ENCODE results near the gene NMNAT2. TPM values are rescaled to one million over a fixed set of nuclear protein-coding genes. Genes with fewer than 3 reads are reported as not detected.
A peak's percentile ranks its signal among the peaks of the same experiment; 100 is the strongest.

Gene NMNAT2
- total and polyA plus RNA-seq, 2 donors: 0.23 to 0.28 TPM

- 80% methylated on average over 7 of the region's 7 CpGs for WGBS
- H3K9me3 ChIP-seq (ENCODE audit: control insufficient read depth in 2 of 2, insufficient read depth in 1 of 2, low read length in 1 of 2): no peaks in the 10 kb centered on the region
- no peak for DNase-seq (ENCODE audit: low read depth in 6 of 9, low spot score in 9 of 9)
- H3K4me1 ChIP-seq (ENCODE audit: control insufficient read depth in 2 of 2, insufficient read depth in 2 of 2, low read length in 2 of 2): peaks cover 0 to 3% of the 10 kb centered on the region in 2 donors
- peak overlapping the region in 1 of 2 donors; percentile 25 for H3K27ac ChIP-seq (ENCODE audit: low read depth in 1 of 2, low read length in 1 of 2)
- H3K4me3 ChIP-seq (ENCODE audit: low read length in 2 of 2): no peak overlapping the region
- H3K27me3 ChIP-seq (ENCODE audit: control insufficient read depth in 2 of 2, insufficient read depth in 1 of 2, low read length in 1 of 2): peaks cover 0 to 2% of the 10 kb centered on the region in 2 donors
- H3K36me3 ChIP-seq (ENCODE audit: control insufficient read depth in 2 of 2, insufficient read depth in 2 of 2, low read length in 1 of 2): no peaks in the 10 kb centered on the region
Observed at GRCh38 chr1:183267646-183268431, 150.3 kb downstream of the NMNAT2 start.

DNA sequence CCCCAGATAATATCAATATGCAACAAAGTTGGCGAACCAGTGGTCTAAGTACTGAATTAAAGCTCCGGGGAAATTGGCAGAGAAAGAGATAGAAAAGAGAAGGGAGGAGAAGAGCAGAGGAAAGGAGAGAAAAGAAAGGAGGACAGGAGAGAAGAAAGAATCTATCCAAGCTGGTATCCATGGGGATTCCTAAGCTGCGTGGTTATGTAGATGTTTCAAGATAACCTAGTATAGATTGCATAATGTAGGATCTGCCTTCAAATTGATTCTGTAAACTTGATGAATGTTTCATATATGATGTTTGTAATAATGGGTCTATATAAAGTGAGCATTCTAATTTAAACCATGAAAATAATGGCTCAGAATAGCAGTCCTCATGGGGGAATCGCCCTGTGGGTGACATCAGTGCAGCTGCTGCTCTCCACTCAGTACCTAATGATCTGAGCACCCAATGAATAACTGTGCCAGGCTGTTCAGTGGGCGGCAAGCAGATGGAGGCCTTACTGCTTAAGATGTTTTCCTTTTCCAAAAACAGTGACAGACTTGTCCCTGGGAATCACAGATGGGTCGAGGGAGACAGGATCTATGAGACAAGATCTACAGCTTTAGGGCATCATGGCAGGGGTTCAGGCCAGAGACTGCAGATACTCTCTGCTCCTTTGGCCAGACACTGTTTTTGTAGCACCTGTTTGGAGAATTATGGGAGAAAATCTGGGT, 154.1 kb downstream of the NMNAT2 start:
- Histone ChIP-seq H3K4me1 (ENCODE audit: control insufficient read depth in 2 of 2, insufficient read depth in 2 of 2, low read length in 2 of 2) (peaks cover 0 to 3% of the 10 kb centered on the region in 2 donors), H3K27ac (ENCODE audit: low read depth in 1 of 2, low read length in 1 of 2) (no peak overlapping the region), H3K9me3 (ENCODE audit: control insufficient read depth in 2 of 2, insufficient read depth in 1 of 2, low read length in 1 of 2) (no peaks in the 10 kb centered on the region), H3K36me3 (ENCODE audit: control insufficient read depth in 2 of 2, insufficient read depth in 2 of 2, low read length in 1 of 2) (no peaks in the 10 kb centered on the region), H3K27me3 (ENCODE audit: control insufficient read depth in 2 of 2, insufficient read depth in 1 of 2, low read length in 1 of 2) (peaks cover 0 to 2% of the 10 kb centered on the region in 2 donors), H3K4me3 (ENCODE audit: low read length in 2 of 2) (no peak overlapping the region)
- DNase-seq (ENCODE audit: low read depth in 6 of 9, low spot score in 9 of 9): no peak
- WGBS: 78% methylated on average over 6 of the region's 6 CpGs

DNA sequence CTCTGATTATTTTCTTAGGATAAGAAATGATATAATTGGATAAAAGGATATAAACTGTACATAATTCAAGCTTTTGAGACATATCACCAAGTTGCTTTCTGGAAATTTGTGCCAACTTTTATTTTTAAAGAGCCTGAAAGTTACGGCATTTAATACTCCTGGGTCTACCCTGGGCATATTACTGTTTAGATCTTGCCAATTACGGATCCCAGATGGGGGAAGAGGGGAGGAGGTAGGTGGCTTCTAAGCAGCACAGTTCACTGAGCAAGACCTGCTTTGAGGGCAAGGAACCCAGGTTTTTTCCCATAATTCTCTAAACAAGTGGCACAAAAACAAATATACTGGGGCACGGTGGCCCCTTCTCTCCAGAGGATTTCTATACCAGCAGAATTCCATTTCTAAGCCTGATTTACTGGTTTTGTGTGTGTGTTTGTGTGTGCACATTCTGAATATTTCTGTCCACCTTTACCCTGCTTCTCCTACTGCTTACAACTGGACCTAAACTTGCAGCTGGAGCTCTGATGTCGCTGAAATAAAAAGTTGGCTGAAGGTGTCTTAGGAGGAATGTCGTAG, 155.5 kb downstream of the NMNAT2 start:
- H3K9me3 ChIP-seq (ENCODE audit: control insufficient read depth in 2 of 2, insufficient read depth in 1 of 2, low read length in 1 of 2): no peaks in the 10 kb centered on the region
- H3K27me3 ChIP-seq (ENCODE audit: control insufficient read depth in 2 of 2, insufficient read depth in 1 of 2, low read length in 1 of 2): peaks cover 0 to 2% of the 10 kb centered on the region in 2 donors
- H3K4me3 ChIP-seq (ENCODE audit: low read length in 2 of 2): no peak overlapping the region
- no peaks in the 10 kb centered on the region for H3K36me3 ChIP-seq (ENCODE audit: control insufficient read depth in 2 of 2, insufficient read depth in 2 of 2, low read length in 1 of 2)
- no peak for DNase-seq (ENCODE audit: low read depth in 6 of 9, low spot score in 9 of 9)
- peaks cover 0 to under 1% of the 10 kb centered on the region in 2 donors for H3K4me1 ChIP-seq (ENCODE audit: control insufficient read depth in 2 of 2, insufficient read depth in 2 of 2, low read length in 2 of 2)
- 92% methylated on average over 5 of the region's 5 CpGs for WGBS
- H3K27ac ChIP-seq (ENCODE audit: low read depth in 1 of 2, low read length in 1 of 2): no peak overlapping the region

DNA sequence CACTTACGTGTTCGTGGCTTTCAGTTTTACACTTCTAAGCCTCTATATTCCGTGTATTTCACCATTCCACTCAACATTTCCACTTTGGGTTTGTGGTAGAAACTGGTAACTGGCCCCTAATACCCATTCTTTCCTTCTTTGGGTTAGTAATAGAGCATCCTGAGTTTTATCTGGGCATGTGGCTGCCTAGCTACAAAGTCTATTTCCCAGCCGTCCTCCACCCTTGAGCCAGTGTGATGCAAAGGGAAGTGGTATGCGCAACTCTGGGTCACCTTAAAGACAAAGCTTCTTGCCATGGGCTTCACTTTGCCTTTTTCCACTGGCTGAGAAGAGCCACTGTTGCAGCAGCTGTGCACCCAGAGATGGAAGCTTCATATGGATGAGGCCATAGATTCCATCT, 158.3 kb downstream of the NMNAT2 start:
- H3K27ac ChIP-seq (ENCODE audit: low read depth in 1 of 2, low read length in 1 of 2): no peak overlapping the region

DNA sequence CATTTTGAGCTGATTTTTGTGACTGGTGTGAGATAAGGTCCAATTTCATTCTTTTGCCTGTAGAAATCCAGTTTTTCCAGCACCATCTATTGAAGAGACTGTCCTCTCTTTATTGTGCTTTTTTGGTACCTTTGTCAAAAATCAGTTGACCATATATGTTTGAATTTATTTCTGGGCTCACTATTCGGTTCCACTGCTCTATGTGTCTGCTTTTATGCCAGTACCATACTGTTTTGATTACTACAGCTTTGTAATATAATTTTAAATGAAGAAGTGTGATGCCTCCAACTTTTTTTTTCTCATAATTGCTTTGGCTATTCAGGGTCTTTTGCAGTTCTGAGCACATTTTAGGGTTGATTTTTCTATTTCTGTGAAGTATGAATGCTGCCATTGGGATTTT, 163.1 kb downstream of the NMNAT2 start:
- H3K36me3 ChIP-seq (ENCODE audit: control insufficient read depth in 2 of 2, insufficient read depth in 2 of 2, low read length in 1 of 2): no peaks in the 10 kb centered on the region
- no peaks in the 10 kb centered on the region for H3K27me3 ChIP-seq (ENCODE audit: control insufficient read depth in 2 of 2, insufficient read depth in 1 of 2, low read length in 1 of 2)
- peaks cover 0 to 7% of the 10 kb centered on the region in 2 donors for H3K9me3 ChIP-seq (ENCODE audit: control insufficient read depth in 2 of 2, insufficient read depth in 1 of 2, low read length in 1 of 2)
- no peak overlapping the region for H3K4me3 ChIP-seq (ENCODE audit: low read length in 2 of 2)
- no peaks in the 10 kb centered on the region for H3K4me1 ChIP-seq (ENCODE audit: control insufficient read depth in 2 of 2, insufficient read depth in 2 of 2, low read length in 2 of 2)
- DNase-seq (ENCODE audit: low read depth in 6 of 9, low spot score in 9 of 9): no peak
- no peak overlapping the region for H3K27ac ChIP-seq (ENCODE audit: low read depth in 1 of 2, low read length in 1 of 2)
- 92% methylated on average over 1 of the region's 1 CpG for WGBS

More for the DNA sequence above, 158.3 kb downstream of the NMNAT2 start:
- no peak overlapping the region for H3K4me3 ChIP-seq (ENCODE audit: low read length in 2 of 2)
- 92% methylated on average over 5 of the region's 5 CpGs for WGBS
- peaks cover 0 to 2% of the 10 kb centered on the region in 2 donors for H3K27me3 ChIP-seq (ENCODE audit: control insufficient read depth in 2 of 2, insufficient read depth in 1 of 2, low read length in 1 of 2)
- no peaks in the 10 kb centered on the region for H3K9me3 ChIP-seq (ENCODE audit: control insufficient read depth in 2 of 2, insufficient read depth in 1 of 2, low read length in 1 of 2)
- DNase-seq (ENCODE audit: low read depth in 6 of 9, low spot score in 9 of 9): no peak
- no peaks in the 10 kb centered on the region for H3K36me3 ChIP-seq (ENCODE audit: control insufficient read depth in 2 of 2, insufficient read depth in 2 of 2, low read length in 1 of 2)
- H3K4me1 ChIP-seq (ENCODE audit: control insufficient read depth in 2 of 2, insufficient read depth in 2 of 2, low read length in 2 of 2): no peaks in the 10 kb centered on the region

- whole genome bisulfite sequencing: 99% methylated on average over 8 of the region's 8 CpGs
- no peak overlapping the region for H3K27ac ChIP-seq (ENCODE audit: low read depth in 1 of 2, low read length in 1 of 2)
- H3K9me3 ChIP-seq (ENCODE audit: control insufficient read depth in 2 of 2, insufficient read depth in 1 of 2, low read length in 1 of 2): peaks cover 0 to 7% of the 10 kb centered on the region in 2 donors
- no peak overlapping the region for H3K4me3 ChIP-seq (ENCODE audit: low read length in 2 of 2)
- H3K36me3 ChIP-seq (ENCODE audit: control insufficient read depth in 2 of 2, insufficient read depth in 2 of 2, low read length in 1 of 2): no peaks in the 10 kb centered on the region
- H3K27me3 ChIP-seq (ENCODE audit: control insufficient read depth in 2 of 2, insufficient read depth in 1 of 2, low read length in 1 of 2): no peaks in the 10 kb centered on the region
- no peak for DNase-seq (ENCODE audit: low read depth in 6 of 9, low spot score in 9 of 9)
- peaks cover 0 to 8% of the 10 kb centered on the region in 2 donors for H3K4me1 ChIP-seq (ENCODE audit: control insufficient read depth in 2 of 2, insufficient read depth in 2 of 2, low read length in 2 of 2)
Observed at GRCh38 chr1:183251959-183252450, 166.2 kb downstream of the NMNAT2 start.

- H3K4me1 ChIP-seq (ENCODE audit: control insufficient read depth in 2 of 2, insufficient read depth in 2 of 2, low read length in 2 of 2): peaks cover 0 to 8% of the 10 kb centered on the region in 2 donors
- no peaks in the 10 kb centered on the region for H3K36me3 ChIP-seq (ENCODE audit: control insufficient read depth in 2 of 2, insufficient read depth in 2 of 2, low read length in 1 of 2)
- no peaks in the 10 kb centered on the region for H3K27me3 ChIP-seq (ENCODE audit: control insufficient read depth in 2 of 2, insufficient read depth in 1 of 2, low read length in 1 of 2)
- H3K27ac ChIP-seq (ENCODE audit: low read depth in 1 of 2, low read length in 1 of 2): no peak overlapping the region
- H3K9me3 ChIP-seq (ENCODE audit: control insufficient read depth in 2 of 2, insufficient read depth in 1 of 2, low read length in 1 of 2): peaks cover 0 to 7% of the 10 kb centered on the region in 2 donors
- H3K4me3 ChIP-seq (ENCODE audit: low read length in 2 of 2): no peak overlapping the region
- WGBS: 97% methylated on average over 12 of the region's 12 CpGs
- no peak for DNase-seq (ENCODE audit: low read depth in 6 of 9, low spot score in 9 of 9)
Observed at GRCh38 chr1:183251101-183251958, 166.8 kb downstream of the NMNAT2 start.

DNA sequence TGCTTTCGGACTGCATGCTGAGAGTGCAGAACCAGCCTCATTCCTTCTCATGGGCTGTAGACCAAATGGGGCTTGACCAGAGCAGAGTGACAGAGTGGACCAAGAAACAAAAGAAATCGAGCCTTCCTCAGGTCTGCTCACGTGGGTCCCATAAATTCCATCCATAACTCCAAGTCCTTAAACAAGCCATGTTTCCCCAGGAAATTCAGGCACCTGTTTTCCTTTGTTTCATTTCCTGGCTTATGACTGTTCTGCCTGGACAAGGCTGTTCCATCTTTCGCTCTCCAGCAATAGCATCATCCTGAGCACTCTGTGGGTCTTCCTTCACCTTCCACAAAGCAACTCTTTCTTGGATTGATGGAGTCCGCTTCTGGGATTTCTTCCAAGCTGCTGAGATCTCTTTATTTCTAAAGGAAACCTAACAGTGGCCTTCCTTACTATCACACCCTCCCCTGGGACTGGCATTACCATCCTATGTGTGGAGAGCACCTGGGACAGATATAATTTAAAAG, 168.2 kb downstream of the NMNAT2 start:
- peaks cover 0 to 7% of the 10 kb centered on the region in 2 donors for H3K9me3 ChIP-seq (ENCODE audit: control insufficient read depth in 2 of 2, insufficient read depth in 1 of 2, low read length in 1 of 2)
- H3K4me3 ChIP-seq (ENCODE audit: low read length in 2 of 2): no peak overlapping the region
- no peak for DNase-seq (ENCODE audit: low read depth in 6 of 9, low spot score in 9 of 9)
- peaks cover 0 to 8% of the 10 kb centered on the region in 2 donors for H3K4me1 ChIP-seq (ENCODE audit: control insufficient read depth in 2 of 2, insufficient read depth in 2 of 2, low read length in 2 of 2)
- WGBS: 95% methylated on average over 5 of the region's 5 CpGs
- H3K27ac ChIP-seq (ENCODE audit: low read depth in 1 of 2, low read length in 1 of 2): peak overlapping the region in 1 of 2 donors; percentile 13
- H3K27me3 ChIP-seq (ENCODE audit: control insufficient read depth in 2 of 2, insufficient read depth in 1 of 2, low read length in 1 of 2): no peaks in the 10 kb centered on the region
- H3K36me3 ChIP-seq (ENCODE audit: control insufficient read depth in 2 of 2, insufficient read depth in 2 of 2, low read length in 1 of 2): no peaks in the 10 kb centered on the region

Data from thymus (tissue), 11 donors.